ENCODE results near the gene STAM. TPM values are rescaled to one million over a fixed set of nuclear protein-coding genes. Genes with fewer than 3 reads are reported as not detected.

The STAM gene
- total and polyA plus RNA-seq, 9 of the 15 experiments (the other 6 are each of a cell fraction or from before 2014, with no cell fraction given) = 13.8 to 33.5 (median 26.4) TPM

DNA sequence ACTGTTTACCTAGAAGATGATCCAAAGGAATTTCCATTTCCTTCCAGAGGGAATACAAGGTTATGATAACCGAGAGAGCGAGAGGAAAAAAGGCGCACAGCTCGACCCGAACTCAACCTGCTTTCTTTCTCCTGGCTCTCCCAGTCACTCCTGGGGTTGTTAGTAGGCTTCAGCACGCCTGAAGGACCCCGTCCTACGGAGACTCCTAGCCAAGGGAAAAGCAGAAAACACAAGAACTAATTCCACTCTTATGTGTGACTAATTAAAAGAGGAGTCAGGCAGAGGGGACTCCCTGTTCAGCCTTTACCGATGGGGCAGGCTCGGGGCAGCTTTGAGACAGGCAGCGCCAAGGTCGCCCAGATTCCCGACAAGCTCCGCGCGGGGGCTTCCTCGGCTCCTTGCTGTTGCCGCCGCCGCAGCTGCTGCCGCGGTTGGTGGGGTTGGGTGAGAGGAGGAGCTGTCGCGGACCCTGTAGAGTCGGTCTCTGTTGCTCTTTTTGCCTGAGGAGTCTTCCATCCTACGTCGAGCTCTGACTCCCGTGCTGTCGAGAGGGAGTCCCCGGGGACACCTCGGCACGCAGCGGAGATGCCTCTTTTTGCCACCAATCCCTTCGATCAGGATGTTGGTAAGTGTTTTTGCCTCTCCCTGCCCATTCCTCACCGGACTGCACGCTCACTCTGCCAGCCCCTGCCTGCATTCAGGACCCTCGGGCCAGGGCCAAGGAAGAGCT is at the start of gene STAM (continued):
- TF ChIP-seq, protein P1, sequence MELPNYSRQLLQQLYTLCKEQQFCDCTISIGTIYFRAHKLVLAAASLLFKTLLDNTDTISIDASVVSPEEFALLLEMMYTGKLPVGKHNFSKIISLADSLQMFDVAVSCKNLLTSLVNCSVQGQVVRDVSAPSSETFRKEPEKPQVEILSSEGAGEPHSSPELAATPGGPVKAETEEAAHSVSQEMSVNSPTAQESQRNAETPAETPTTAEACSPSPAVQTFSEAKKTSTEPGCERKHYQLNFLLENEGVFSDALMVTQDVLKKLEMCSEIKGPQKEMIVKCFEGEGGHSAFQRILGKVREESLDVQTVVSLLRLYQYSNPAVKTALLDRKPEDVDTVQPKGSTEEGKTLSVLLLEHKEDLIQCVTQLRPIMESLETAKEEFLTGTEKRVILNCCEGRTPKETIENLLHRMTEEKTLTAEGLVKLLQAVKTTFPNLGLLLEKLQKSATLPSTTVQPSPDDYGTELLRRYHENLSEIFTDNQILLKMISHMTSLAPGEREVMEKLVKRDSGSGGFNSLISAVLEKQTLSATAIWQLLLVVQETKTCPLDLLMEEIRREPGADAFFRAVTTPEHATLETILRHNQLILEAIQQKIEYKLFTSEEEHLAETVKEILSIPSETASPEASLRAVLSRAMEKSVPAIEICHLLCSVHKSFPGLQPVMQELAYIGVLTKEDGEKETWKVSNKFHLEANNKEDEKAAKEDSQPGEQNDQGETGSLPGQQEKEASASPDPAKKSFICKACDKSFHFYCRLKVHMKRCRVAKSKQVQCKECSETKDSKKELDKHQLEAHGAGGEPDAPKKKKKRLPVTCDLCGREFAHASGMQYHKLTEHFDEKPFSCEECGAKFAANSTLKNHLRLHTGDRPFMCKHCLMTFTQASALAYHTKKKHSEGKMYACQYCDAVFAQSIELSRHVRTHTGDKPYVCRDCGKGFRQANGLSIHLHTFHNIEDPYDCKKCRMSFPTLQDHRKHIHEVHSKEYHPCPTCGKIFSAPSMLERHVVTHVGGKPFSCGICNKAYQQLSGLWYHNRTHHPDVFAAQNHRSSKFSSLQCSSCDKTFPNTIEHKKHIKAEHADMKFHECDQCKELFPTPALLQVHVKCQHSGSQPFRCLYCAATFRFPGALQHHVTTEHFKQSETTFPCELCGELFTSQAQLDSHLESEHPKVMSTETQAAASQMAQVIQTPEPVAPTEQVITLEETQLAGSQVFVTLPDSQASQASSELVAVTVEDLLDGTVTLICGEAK (IDR thresholded peaks at IDR 0.05) = no peak
- TF ChIP-seq, protein P1 (CRISPR knock-in tag; IDR thresholded peaks at IDR 0.05) = no peak
- TF ChIP-seq HDAC8 (tag; IDR thresholded peaks at IDR 0.05) = no peak
- TF ChIP-seq FOXK2 (conservative IDR thresholded peaks at IDR 0.05 in 1 of 2, IDR thresholded peaks at IDR 0.05 in 1 of 2; ENCODE audit: low read depth in 2 of 2) = peak; percentile 80 to 86
- no peak for TF ChIP-seq PPARD (CRISPR knock-in tag; IDR thresholded peaks at IDR 0.05)
- TF ChIP-seq SAP30 (IDR thresholded peaks at IDR 0.05; ENCODE audit: borderline replicate concordance, insufficient read depth, low read depth, low read length, poor library complexity, severe bottlenecking) = peak; percentile 49
- TF ChIP-seq ZC3H4 (CRISPR knock-in tag; IDR thresholded peaks at IDR 0.05; ENCODE audit: borderline replicate concordance) = no peak
- TF ChIP-seq, protein P2, sequence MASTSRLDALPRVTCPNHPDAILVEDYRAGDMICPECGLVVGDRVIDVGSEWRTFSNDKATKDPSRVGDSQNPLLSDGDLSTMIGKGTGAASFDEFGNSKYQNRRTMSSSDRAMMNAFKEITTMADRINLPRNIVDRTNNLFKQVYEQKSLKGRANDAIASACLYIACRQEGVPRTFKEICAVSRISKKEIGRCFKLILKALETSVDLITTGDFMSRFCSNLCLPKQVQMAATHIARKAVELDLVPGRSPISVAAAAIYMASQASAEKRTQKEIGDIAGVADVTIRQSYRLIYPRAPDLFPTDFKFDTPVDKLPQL (IDR thresholded peaks at IDR 0.05; ENCODE audit: extremely low read depth, insufficient read length) = no peak
- TF ChIP-seq POLR2H (tag; IDR thresholded peaks at IDR 0.05; ENCODE audit: low read depth) = peak; percentile 82
- TF ChIP-seq, protein P3, sequence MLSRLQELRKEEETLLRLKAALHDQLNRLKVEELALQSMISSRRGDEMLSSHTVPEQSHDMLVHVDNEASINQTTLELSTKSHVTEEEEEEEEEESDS (CRISPR knock-in tag; IDR thresholded peaks at IDR 0.05) = no peak
- TF ChIP-seq ZEB2 (IDR thresholded peaks at IDR 0.05) = no peak
- no peak for TF ChIP-seq NCOA4 (IDR thresholded peaks at IDR 0.05; ENCODE audit: partially characterized antibody)
- peak; percentile 71 for TF ChIP-seq SP1 (CRISPR knock-in tag; IDR thresholded peaks at IDR 0.05)
- 0 out of 2 replicates have a peak, but pooled peaks have one; percentile 7 for TF ChIP-seq ARID1B (IDR thresholded peaks at IDR 0.05)
- peak; percentile 92 for TF ChIP-seq C11orf30 (IDR thresholded peaks at IDR 0.05; ENCODE audit: low read depth)
- TF ChIP-seq, protein P4, sequence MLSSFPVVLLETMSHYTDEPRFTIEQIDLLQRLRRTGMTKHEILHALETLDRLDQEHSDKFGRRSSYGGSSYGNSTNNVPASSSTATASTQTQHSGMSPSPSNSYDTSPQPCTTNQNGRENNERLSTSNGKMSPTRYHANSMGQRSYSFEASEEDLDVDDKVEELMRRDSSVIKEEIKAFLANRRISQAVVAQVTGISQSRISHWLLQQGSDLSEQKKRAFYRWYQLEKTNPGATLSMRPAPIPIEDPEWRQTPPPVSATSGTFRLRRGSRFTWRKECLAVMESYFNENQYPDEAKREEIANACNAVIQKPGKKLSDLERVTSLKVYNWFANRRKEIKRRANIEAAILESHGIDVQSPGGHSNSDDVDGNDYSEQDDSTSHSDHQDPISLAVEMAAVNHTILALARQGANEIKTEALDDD (IDR thresholded peaks at IDR 0.05) = no peak
- peak; percentile 70 for TF ChIP-seq HCFC1 (IDR thresholded peaks at IDR 0.05; ENCODE audit: low read depth, low read length)
